Lower lobe of right lung (tissue), 2 donors: ENCODE measurements around the gene GP1BA. TPM values are rescaled to one million over a fixed set of nuclear protein-coding genes. Genes with fewer than 3 reads are reported as not detected.

Source experiments
- ATAC-seq, 2 donors: fragments of 200-7000 bp; cut with Tn5 transposase; one replicate each; pipeline ENCODE4 v1.9.1; 2020 to 2022; ENCODE audit warnings: mild to moderate bottlenecking in 2 of 2, moderate library complexity in 2 of 2
- DNase-seq: peaks from one replicate; pipeline ENCODE4 v3.0.0-alpha.2; 2020
- H3K27ac ChIP-seq: fragments of 200-600 bp; one replicate; pipeline ENCODE4 v1.8.0; 2022
- H3K27me3 ChIP-seq: fragments of 200-600 bp; one replicate; pipeline ENCODE4 v1.8.0; 2022; ENCODE audit warnings: low read depth
- H3K36me3 ChIP-seq: fragments of 200-600 bp; one replicate; pipeline ENCODE4 v1.8.0; 2022; ENCODE audit warnings: mild to moderate bottlenecking
- H3K4me1 ChIP-seq: fragments of 200-600 bp; one replicate; pipeline ENCODE4 v1.8.0; 2022
- H3K4me3 ChIP-seq: fragments of 200-600 bp; one replicate; pipeline ENCODE4 v1.8.0; 2022; ENCODE audit warnings: mild to moderate bottlenecking
- H3K9me3 ChIP-seq: fragments of 200-600 bp; one replicate; pipeline ENCODE4 v1.8.0; 2022
- CTCF ChIP-seq: fragments of 200-600 bp; IDR thresholded peaks from one replicate; pipeline ENCODE4 v1.8.0; 2022; ENCODE audit warnings: antibody characterized with exemption, mild to moderate bottlenecking
- intact Hi-C: fragments of 100-400 bp; cut with DNase I; formaldehyde crosslinking; loops from one replicate; pipeline ENCODE4 v1.11.0; 2022
- total RNA-seq: library from RNA; stranded (reverse); fragmentation: NEBNext Ultra II Directional; extraction: Animal tissue kit (Norgen Biotek cat#: 25700); gene quantifications from one replicate; pipeline ENCODE4 v1.2.1, GENCODE V29; 2021
- donor health status: DM: no; HTN: yes; CAD: no; lungs with severe emphysema.

The GP1BA gene
- total RNA-seq, 1 donor from 2014 or later = 0.92 TPM

- DNase-seq (no peak), ATAC-seq (no peak)
- Histone ChIP-seq H3K27ac (no peak overlapping the region), H3K4me1 (peaks cover 41% of the 10 kb centered on the region), H3K36me3 (peaks cover 41% of the 10 kb centered on the region), H3K27me3 (no peaks in the 10 kb centered on the region), H3K4me3 (no peak overlapping the region), H3K9me3 (no peaks in the 10 kb centered on the region)
- intact Hi-C loops = no loop called here
- no peak for TF ChIP-seq CTCF
These were observed 6.0 kb downstream of the GP1BA start for GRCh38 chr17:4938069-4938491.

GRCh38 chr17:4938688-4939545, 6.8 kb downstream of the GP1BA start:
- Histone ChIP-seq H3K36me3 (peaks cover 50% of the 10 kb centered on the region), H3K27me3 (no peaks in the 10 kb centered on the region), H3K9me3 (no peaks in the 10 kb centered on the region), H3K4me1 (peaks cover 49% of the 10 kb centered on the region), H3K4me3 (peak overlapping the region; percentile 97), H3K27ac (peak overlapping the region; percentile 90)
- DNase-seq (no peak), ATAC-seq (no peak)
- intact Hi-C loops = no loop called here
- no peak for TF ChIP-seq CTCF

- Histone ChIP-seq H3K36me3 (peaks cover 55% of the 10 kb centered on the region), H3K27ac (peak overlapping the region; percentile 90), H3K9me3 (no peaks in the 10 kb centered on the region), H3K4me3 (peak overlapping the region; percentile 97), H3K27me3 (no peaks in the 10 kb centered on the region), H3K4me1 (peaks cover 49% of the 10 kb centered on the region)
- peak; percentile 70 for DNase-seq
- ATAC-seq = no peak
- no peak for TF ChIP-seq CTCF
- intact Hi-C loops = no loop called here
These were observed 7.4 kb downstream of the GP1BA start for GRCh38 chr17:4939546-4939795.

- ATAC-seq (peak; percentile 95 to 97), DNase-seq (peak; percentile 96)
- H3K4me3 ChIP-seq = peak within 1 kb of the TSS; percentile 97
- no peak for TF ChIP-seq CTCF
- peak within 1 kb of the TSS; percentile 90 for H3K27ac ChIP-seq
- H3K27me3 ChIP-seq = no peaks in the 10 kb centered on the region
- H3K36me3 ChIP-seq = peaks cover 60% of the 10 kb centered on the region
- H3K9me3 ChIP-seq = no peaks in the 10 kb centered on the region
- peaks cover 52% of the 10 kb centered on the region for H3K4me1 ChIP-seq
- intact Hi-C loops = no loop called here
These were observed 7.9 kb downstream of the GP1BA start, which contains the start of the genes RNF167 and SLC25A11 for GRCh38 chr17:4939796-4940554. Gene RNF167, plus strand, starts transcription at chr17:4940268. Its CDS starts 642 bp downstream, at chr17:4940910. Gene SLC25A11, minus strand, starts transcription at chr17:4940046. Its CDS starts 136 bp downstream, at chr17:4939910.

- no peak for TF ChIP-seq CTCF
- Histone ChIP-seq H3K4me3 (peak overlapping the region; percentile 97), H3K36me3 (peaks cover 67% of the 10 kb centered on the region), H3K27ac (peak overlapping the region; percentile 90), H3K27me3 (no peaks in the 10 kb centered on the region), H3K9me3 (no peaks in the 10 kb centered on the region), H3K4me1 (peaks cover 60% of the 10 kb centered on the region)
- DNase-seq = no peak
- intact Hi-C loops = no loop called here
- peak; percentile 67 to 83 for ATAC-seq
These were observed 8.7 kb downstream of the GP1BA start for GRCh38 chr17:4940555-4941318.
